Activated CD4-positive, alpha-beta memory T cell treated with anti-CD3 and anti-CD28 coated beads, Interleukin-2, amount 10 ng/mL, durations not matched to agents 7 days and 5 days (primary cell): ENCODE measurements around the gene PCDHGA1. TPM values are rescaled to one million over a fixed set of nuclear protein-coding genes. Genes with fewer than 3 reads are reported as not detected.

Experiments
- CTCF ChIA-PET: fragments of 350-600 bp; sonication (Branson Sonifier 250); formaldehyde crosslinking; loops from one replicate; lab custom pipeline; 2021; ENCODE audit warnings: antibody characterized with exemption, inconsistent platforms; lab: Charles Lee
- POLR2A ChIA-PET: fragments of 350-600 bp; sonication (Branson Sonifier 250); formaldehyde crosslinking; loops from one replicate; lab custom pipeline; 2021; ENCODE audit warnings: antibody characterized with exemption; lab: Charles Lee
- DNase-seq: peaks from one replicate; pipeline ENCODE4 v3.0.0-alpha.2; 2020
- H3K27ac Mint-ChIP-seq: one replicate; pipeline ENCODE4 v1.8.0; 2021; ENCODE audit warnings: mild to moderate bottlenecking, mixed read lengths
- H3K27me3 Mint-ChIP-seq: one replicate; pipeline ENCODE4 v1.8.0; 2021; ENCODE audit warnings: mixed read lengths
- H3K36me3 Mint-ChIP-seq: one replicate; pipeline ENCODE4 v1.8.0; 2021; ENCODE audit warnings: low read depth, mixed read lengths
- H3K4me1 Mint-ChIP-seq: one replicate; pipeline ENCODE4 v1.8.0; 2021; ENCODE audit warnings: mixed read lengths
- H3K4me3 Mint-ChIP-seq: one replicate; pipeline ENCODE4 v1.8.0; 2021; ENCODE audit warnings: mild to moderate bottlenecking, mixed read lengths
- H3K9me3 Mint-ChIP-seq: one replicate; pipeline ENCODE4 v1.8.0; 2021; ENCODE audit warnings: mixed read lengths
- total RNA-seq, 2 experiments: library from RNA; stranded (reverse); gene quantifications; one replicate each; pipeline ENCODE4 v1.2.3, GENCODE V29; 2021

The PCDHGA1 gene
- total RNA-seq, 2 experiments from 2014 or later: 0.05 TPM; not detected in 1

DNA sequence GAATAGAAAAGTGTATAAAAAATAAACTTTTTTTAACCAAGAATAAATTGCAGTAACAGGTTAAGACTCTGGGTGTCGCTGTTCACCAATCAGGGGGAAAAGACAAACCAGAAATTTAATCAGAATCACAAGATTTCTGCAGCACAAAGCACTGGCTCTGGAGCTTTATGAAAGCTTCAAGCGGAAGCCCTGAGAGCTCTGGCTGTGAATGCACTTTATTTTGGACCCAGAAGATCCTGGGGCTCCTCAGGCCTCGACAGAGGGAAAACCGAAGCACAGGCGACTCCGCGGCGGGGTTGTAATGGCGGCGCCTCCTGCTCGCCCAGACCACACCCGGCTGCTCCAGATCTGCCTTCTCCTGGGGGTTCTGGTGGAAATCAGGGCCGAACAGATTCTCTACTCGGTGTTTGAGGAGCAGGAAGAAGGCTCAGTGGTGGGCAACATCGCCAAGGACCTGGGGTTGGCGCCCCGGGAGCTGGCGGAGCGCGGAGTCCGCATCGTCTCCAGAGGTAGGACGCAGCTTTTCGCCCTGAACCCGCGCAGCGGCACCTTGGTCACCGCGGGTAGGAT, 24.7 kb downstream of the PCDHGA1 start, which contains the start of gene PCDHGA4:
Gene PCDHGA4 (plus strand): TSS at position 122 of the 570 bp plus-strand sequence. CDS start 87 bp downstream, at position 209.
- peaks cover 21% of the 10 kb centered on the region for H3K27me3 Mint-ChIP-seq
- H3K4me3 Mint-ChIP-seq: no peak within 1 kb of the TSS
- ChIA-PET CTCF (interaction anchor here (0.6 to 1.8 kb wide), 5 partner anchors 29 to 66 kb away, joined by 3 to 6 read pairs (median 3); partner anchors contain the start of genes PCDHGA11 and TAF7), POLR2A (interaction anchor here (0.7 kb wide), 1 partner anchor 8 kb away, joined by 3 read pairs; no protein-coding TSS in a partner anchor)
- H3K36me3 Mint-ChIP-seq: peaks cover 8% of the 10 kb centered on the region
- no peak for DNase-seq
- peaks cover 4% of the 10 kb centered on the region for H3K4me1 Mint-ChIP-seq
- H3K27ac Mint-ChIP-seq: no peak within 1 kb of the TSS
- peaks cover 11% of the 10 kb centered on the region for H3K9me3 Mint-ChIP-seq

DNA sequence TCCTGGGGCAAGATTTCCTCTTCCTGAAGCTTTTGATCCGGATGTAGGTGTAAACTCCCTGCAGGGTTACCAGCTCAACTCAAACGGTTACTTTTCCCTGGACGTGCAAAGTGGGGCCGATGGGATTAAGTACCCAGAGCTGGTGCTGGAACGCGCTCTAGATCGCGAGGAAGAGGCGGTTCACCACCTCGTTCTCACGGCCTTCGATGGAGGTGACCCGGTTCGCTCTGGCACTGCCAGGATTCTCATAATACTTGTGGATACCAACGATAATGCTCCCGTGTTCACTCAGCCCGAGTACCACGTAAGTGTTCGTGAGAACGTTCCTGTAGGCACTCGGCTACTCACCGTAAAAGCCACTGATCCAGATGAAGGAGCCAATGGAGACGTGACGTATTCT, 25.3 kb downstream of the PCDHGA1 start:
- Mint-ChIP-seq H3K4me1 (peaks cover 2% of the 10 kb centered on the region), H3K4me3 (no peak overlapping the region), H3K27me3 (peaks cover 23% of the 10 kb centered on the region), H3K36me3 (peaks cover 8% of the 10 kb centered on the region), H3K27ac (no peak overlapping the region), H3K9me3 (peaks cover 11% of the 10 kb centered on the region)
- ChIA-PET CTCF (interaction anchor here (0.6 to 1.5 kb wide), 4 partner anchors 30 to 65 kb away, joined by 3 to 4 read pairs (median 3); partner anchors contain the start of gene PCDHGA11), POLR2A (interaction anchor here (0.7 kb wide), 1 partner anchor 9 kb away, joined by 3 read pairs; no protein-coding TSS in a partner anchor)
- DNase-seq: no peak

DNA sequence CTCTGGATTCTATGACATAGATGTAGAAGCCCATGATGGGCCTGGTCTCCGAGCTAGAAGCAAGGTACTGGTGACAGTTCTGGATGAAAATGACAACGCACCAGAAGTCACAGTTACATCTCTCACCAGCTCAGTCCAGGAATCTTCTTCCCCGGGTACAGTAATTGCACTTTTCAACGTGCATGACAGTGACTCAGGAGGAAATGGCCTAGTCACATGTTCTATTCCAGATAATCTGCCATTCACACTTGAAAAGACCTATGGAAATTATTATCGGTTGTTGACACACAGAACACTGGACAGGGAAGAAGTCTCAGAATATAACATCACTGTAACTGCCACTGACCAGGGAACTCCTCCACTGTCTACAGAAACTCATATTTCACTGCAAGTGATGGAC, 25.8 kb downstream of the PCDHGA1 start:
- Mint-ChIP-seq H3K9me3 (peaks cover 16% of the 10 kb centered on the region), H3K36me3 (peaks cover 9% of the 10 kb centered on the region), H3K27ac (no peak overlapping the region), H3K4me1 (peaks cover 2% of the 10 kb centered on the region), H3K27me3 (peaks cover 28% of the 10 kb centered on the region), H3K4me3 (no peak overlapping the region)
- ChIA-PET POLR2A (no interaction called here), CTCF (interaction anchor here (0.8 kb wide), 1 partner anchor 41 kb away, joined by 3 read pairs; no protein-coding TSS in a partner anchor)
- no peak for DNase-seq

DNA sequence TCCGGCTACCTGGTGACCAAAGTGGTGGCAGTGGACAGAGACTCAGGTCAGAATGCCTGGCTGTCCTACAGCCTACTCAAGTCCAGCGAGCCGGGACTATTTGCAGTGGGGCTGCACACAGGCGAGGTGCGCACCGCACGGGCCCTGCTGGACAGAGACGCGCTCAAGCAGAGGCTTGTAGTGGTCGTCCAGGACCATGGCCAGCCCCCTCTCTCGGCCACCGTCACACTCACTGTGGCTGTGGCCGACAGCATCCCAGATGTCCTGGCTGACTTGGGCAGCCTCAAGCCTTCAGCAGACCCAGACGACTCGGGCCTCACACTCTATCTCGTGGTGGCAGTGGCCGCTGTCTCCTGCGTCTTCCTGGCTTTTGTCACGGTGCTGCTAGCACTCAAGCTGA, 26.6 kb downstream of the PCDHGA1 start:
- ChIA-PET POLR2A (no interaction called here), CTCF (no interaction called here)
- Mint-ChIP-seq H3K36me3 (peaks cover 9% of the 10 kb centered on the region), H3K9me3 (peaks cover 18% of the 10 kb centered on the region), H3K4me3 (no peak overlapping the region), H3K4me1 (peaks cover 2% of the 10 kb centered on the region), H3K27me3 (peaks cover 32% of the 10 kb centered on the region), H3K27ac (no peak overlapping the region)
- no peak for DNase-seq

DNA sequence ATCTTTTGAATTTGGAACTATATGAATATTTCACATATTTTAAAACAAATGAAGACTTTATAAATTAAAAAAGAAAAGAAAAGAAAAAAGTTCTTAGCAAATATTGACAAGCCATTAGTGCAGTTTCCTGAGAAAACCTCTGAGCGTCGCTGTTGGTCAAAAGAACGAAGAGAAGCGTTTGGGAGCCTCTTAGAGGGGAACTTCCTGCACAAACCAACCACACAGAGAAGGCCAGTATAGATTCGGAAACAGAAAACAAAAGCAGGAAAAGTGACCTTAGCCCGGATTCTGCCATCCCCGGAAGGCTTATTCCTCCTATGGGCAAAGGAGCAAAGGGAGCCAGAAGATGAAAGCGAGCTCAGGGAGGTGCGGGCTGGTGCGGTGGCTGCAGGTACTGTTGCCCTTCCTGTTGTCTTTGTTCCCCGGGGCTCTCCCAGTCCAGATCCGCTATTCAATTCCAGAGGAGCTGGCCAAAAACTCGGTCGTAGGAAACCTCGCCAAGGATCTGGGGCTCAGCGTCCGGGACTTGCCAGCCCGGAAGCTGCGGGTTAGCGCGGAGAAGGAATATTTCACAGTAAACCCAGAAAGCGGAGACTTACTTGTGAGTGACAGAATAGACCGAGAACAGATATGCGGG, 29.6 kb downstream of the PCDHGA1 start, which contains the start of gene PCDHGB2:
Gene PCDHGB2 (plus strand): TSS at position 205 of the 637 bp plus-strand sequence. CDS start 142 bp downstream, at position 347.
- peaks cover 2% of the 10 kb centered on the region for H3K4me1 Mint-ChIP-seq
- peak within 1 kb of the TSS; percentile 36 for H3K27ac Mint-ChIP-seq
- CTCF ChIA-PET: interaction anchor here (1.0 kb wide), 1 partner anchor 39 kb away, joined by 4 read pairs; the partner anchor contains the start of gene TAF7
- DNase-seq: no peak
- peak within 1 kb of the TSS; percentile 68 for H3K4me3 Mint-ChIP-seq
- peaks cover 20% of the 10 kb centered on the region for H3K9me3 Mint-ChIP-seq
- peaks cover 53% of the 10 kb centered on the region for H3K27me3 Mint-ChIP-seq
- POLR2A ChIA-PET: no interaction called here
- H3K36me3 Mint-ChIP-seq: peaks cover 10% of the 10 kb centered on the region

DNA sequence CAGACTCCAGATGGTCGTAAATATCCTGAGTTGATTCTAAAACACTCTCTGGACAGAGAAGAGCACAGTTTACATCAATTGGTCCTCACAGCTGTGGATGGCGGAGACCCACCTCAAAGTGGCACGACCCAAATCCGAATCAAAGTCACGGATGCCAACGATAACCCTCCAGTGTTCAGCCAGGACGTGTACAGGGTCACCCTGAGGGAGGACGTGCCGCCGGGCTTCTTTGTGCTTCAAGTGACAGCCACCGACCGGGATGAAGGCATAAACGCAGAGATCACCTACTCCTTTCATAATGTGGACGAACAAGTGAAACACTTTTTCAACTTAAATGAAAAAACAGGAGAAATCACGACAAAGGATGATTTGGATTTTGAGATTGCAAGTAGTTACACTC, 30.4 kb downstream of the PCDHGA1 start:
- ChIA-PET CTCF (no interaction called here), POLR2A (no interaction called here)
- H3K9me3 Mint-ChIP-seq: peaks cover 26% of the 10 kb centered on the region
- no peak for DNase-seq
- no peak overlapping the region for H3K27ac Mint-ChIP-seq
- H3K27me3 Mint-ChIP-seq: peaks cover 61% of the 10 kb centered on the region
- H3K4me1 Mint-ChIP-seq: peaks cover 2% of the 10 kb centered on the region
- peaks cover 13% of the 10 kb centered on the region for H3K36me3 Mint-ChIP-seq
- H3K4me3 Mint-ChIP-seq: no peak overlapping the region

DNA sequence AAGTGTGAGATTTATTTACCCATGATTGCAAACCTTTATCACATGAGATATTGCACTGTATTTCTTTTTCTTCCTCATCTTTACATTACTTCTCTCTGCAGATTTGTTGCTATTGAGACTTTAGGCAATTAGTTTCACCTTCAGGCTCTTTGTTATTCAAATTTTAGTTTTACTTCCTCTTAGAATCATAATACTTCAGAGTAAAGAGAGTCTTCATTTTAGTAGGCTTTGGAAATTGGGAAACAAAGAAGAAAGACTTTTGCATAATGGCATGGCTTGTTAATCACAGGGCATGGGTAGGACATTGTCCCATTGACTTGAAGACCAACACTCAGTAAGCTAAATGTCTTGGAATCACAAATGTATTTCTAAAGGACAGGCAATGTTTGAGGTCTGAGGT, 32.4 kb downstream of the PCDHGA1 start:
- H3K27me3 Mint-ChIP-seq: peaks cover 60% of the 10 kb centered on the region

DNA sequence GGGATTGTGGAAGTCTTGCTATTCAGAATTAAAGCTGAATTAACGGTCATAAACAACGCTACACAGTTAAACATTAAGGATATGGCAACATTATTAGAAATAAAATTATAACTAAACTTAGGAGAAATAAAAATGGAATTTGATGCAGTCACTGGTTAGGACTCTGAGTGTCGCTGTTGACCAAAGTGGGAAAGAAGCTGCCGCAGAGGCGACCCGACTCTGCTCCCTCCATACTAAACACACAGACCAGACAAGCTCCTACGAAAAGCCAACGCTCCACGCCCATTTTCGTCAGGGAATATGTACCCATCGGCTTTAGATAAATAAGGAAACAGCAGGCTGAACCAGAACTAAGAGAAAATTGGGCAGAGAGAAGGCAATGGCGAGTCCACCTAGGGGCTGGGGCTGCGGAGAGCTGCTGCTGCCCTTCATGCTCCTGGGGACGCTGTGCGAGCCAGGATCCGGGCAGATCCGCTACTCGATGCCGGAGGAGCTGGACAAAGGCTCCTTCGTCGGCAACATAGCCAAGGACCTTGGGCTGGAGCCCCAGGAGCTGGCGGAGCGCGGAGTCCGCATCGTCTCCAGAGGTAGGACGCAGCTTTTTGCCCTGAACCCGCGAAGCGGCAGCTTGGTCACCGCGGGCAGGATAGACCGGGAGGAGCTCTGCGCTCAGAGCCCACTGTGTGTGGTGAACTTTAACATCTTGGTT, 33.8 kb downstream of the PCDHGA1 start, which contains the start of gene PCDHGA5:
Gene PCDHGA5 (plus strand): TSS at position 211 of the 709 bp plus-strand sequence. CDS start 169 bp downstream, at position 380.
- peaks cover 18% of the 10 kb centered on the region for H3K36me3 Mint-ChIP-seq
- peaks cover 59% of the 10 kb centered on the region for H3K27me3 Mint-ChIP-seq
- ChIA-PET POLR2A (no interaction called here), CTCF (interaction anchor here (1.3 kb wide), 1 partner anchor 49 kb away, joined by 3 read pairs; the partner anchor contains the start of gene PCDHGA10)
- peaks cover 2% of the 10 kb centered on the region for H3K4me1 Mint-ChIP-seq
- H3K27ac Mint-ChIP-seq: no peak within 1 kb of the TSS
- H3K4me3 Mint-ChIP-seq: no peak within 1 kb of the TSS
- no peak for DNase-seq
- H3K9me3 Mint-ChIP-seq: peaks cover 24% of the 10 kb centered on the region

More for the DNA sequence above, 32.4 kb downstream of the PCDHGA1 start:
- POLR2A ChIA-PET: no interaction called here
- no peak overlapping the region for H3K4me3 Mint-ChIP-seq
- H3K9me3 Mint-ChIP-seq: peaks cover 24% of the 10 kb centered on the region
- H3K36me3 Mint-ChIP-seq: peaks cover 18% of the 10 kb centered on the region
- H3K4me1 Mint-ChIP-seq: peaks cover 2% of the 10 kb centered on the region
- no peak for DNase-seq
- no peak overlapping the region for H3K27ac Mint-ChIP-seq
- CTCF ChIA-PET: no interaction called here

DNA sequence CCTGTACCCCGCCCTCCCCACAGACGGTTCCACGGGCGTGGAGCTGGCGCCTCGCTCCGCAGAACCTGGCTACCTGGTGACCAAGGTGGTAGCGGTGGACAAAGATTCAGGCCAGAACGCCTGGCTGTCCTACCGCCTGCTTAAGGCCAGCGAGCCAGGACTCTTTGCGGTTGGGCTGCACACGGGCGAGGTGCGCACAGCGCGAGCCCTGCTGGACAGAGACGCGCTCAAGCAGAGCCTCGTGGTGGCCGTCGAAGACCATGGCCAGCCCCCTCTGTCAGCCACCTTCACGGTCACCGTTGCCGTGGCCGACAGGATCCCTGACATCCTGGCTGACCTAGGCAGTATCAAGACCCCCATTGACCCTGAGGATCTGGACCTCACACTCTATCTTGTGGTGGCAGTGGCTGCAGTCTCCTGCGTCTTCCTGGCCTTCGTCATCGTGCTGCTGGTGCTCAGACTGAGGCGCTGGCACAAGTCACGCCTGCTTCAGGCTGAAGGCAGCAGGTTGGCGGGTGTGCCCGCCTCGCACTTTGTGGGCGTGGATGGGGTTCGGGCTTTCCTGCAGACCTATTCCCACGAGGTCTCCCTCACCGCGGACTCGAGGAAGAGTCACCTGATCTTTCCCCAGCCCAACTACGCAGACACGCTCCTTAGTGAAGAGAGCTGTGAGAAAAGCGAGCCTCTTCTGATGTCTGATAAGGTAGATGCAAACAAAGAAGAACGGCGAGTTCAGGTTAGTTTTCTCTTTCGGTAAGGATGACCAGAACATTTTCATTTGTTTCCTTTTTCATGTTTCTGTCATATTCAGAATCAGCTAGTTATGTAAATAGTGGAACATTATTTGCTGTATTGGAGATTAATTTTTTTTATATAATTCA, 35.9 kb downstream of the PCDHGA1 start:
- Mint-ChIP-seq H3K4me1 (no peaks in the 10 kb centered on the region), H3K27ac (no peak overlapping the region), H3K9me3 (peaks cover 16% of the 10 kb centered on the region), H3K4me3 (no peak overlapping the region), H3K36me3 (peaks cover 11% of the 10 kb centered on the region), H3K27me3 (peaks cover 61% of the 10 kb centered on the region)
- ChIA-PET CTCF (interaction anchor here (0.9 to 1.2 kb wide), 2 partner anchors 16 to 147 kb away, joined by 3 to 4 read pairs; partner anchors contain the start of gene PCDHGA7), POLR2A (no interaction called here)
- no peak for DNase-seq

DNA sequence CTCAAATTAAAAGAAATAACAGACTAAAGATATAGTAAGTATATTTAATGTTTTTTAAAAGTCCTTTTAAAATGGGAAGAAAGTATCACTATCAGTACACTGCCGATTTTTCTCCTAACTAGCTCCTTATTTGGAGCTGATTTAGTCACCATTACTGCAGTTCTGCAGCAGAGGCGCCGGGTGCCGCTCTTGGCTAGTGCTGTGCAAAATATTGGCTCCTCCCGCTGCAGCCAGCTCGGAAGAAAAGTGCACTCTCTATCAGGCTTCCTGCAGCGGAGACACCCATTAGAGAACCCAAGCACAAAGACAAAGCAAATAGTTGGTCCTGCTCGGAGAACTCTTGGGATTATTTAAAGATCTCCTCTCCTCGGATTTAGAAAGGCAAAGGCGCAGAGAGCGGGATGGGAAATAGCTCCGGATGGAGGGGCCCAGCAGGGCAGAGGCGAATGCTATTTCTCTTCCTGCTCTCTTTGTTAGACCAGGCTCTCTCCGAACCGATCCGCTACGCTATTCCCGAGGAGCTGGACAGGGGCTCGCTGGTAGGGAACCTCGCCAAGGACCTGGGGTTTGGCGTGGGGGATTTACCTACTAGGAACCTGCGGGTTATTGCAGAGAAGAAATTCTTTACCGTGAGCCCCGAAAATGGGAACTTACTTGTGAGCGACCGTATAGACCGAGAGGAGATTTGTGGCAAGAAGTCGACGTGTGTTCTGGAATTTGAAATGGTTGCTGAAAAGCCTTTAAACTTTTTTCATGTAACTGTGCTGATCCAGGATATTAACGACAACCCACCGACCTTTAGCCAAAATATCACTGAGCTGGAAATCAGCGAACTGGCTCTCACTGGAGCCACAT, 39.9 kb downstream of the PCDHGA1 start, which contains the start of gene PCDHGB3:
Gene PCDHGB3 (plus strand): TSS at position 249 of the 855 bp plus-strand sequence. CDS start 153 bp downstream, at position 402.
- H3K27me3 Mint-ChIP-seq: peaks cover 39% of the 10 kb centered on the region
- CTCF ChIA-PET: interaction anchor here (0.6 to 2.5 kb wide), 17 partner anchors 12 to 194 kb away, joined by 3 to 13 read pairs (median 4); partner anchors contain the start of genes PCDHGA1, PCDHGA10, PCDHGA11 and PCDHGA9
- POLR2A ChIA-PET: interaction anchor here (1.6 kb wide), 1 partner anchor 50 kb away, joined by 8 read pairs; the partner anchor contains the start of gene TAF7

More for the DNA sequence above, 39.9 kb downstream of the PCDHGA1 start, which contains the start of gene PCDHGB3:
- peaks cover 14% of the 10 kb centered on the region for H3K36me3 Mint-ChIP-seq
- peak within 1 kb of the TSS; percentile 46 for H3K4me3 Mint-ChIP-seq
- H3K9me3 Mint-ChIP-seq: peaks cover 17% of the 10 kb centered on the region
- peak; percentile 33 for DNase-seq
- H3K27ac Mint-ChIP-seq: no peak within 1 kb of the TSS
- H3K4me1 Mint-ChIP-seq: no peaks in the 10 kb centered on the region
